NCI-H1417 (cell line): Measurements from ENCODE around the gene SERF2.
"Not testable (repeated sequence)": the region's sequence is repeated elsewhere in the genome, so short reads cannot be mapped to it uniquely, and the experiment has no call there.

ENCODE experiments used
- DNase-seq, 3 experiments: peaks; one replicate each; lab custom pipeline; 2025; lab: John Stamatoyannopoulos, UW

Gene SERF2

DNA sequence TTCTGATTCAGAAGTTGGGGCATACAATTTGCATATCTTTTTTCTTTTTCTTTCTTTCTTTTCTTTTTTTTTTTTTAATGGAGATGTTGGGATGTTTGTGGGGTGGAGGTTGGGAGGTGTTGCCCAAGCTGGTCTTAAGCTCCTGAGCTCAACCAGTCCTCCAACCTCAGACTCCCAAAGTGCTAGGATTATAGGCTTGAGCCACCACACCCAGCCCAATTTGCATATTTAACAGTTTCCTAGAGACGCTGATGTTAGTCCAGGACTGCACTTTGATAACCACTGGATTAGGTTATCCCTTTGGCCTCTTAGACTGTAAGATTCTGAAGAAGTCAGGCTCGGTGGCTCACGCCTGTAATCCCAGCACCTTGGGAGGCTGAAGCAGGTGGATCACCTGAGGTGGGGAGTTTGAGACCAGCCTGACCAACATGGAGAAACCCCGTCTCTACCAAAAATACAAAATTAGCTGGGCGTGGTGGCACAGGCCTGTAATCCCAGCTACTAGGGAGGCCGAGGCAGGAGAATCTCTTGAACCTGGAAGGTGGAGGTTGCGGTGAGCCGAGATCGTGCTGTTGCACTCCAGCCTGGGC lies 37.9 kb downstream of the SERF2 start:
- not testable (repeated sequence) for DNase-seq

DNA sequence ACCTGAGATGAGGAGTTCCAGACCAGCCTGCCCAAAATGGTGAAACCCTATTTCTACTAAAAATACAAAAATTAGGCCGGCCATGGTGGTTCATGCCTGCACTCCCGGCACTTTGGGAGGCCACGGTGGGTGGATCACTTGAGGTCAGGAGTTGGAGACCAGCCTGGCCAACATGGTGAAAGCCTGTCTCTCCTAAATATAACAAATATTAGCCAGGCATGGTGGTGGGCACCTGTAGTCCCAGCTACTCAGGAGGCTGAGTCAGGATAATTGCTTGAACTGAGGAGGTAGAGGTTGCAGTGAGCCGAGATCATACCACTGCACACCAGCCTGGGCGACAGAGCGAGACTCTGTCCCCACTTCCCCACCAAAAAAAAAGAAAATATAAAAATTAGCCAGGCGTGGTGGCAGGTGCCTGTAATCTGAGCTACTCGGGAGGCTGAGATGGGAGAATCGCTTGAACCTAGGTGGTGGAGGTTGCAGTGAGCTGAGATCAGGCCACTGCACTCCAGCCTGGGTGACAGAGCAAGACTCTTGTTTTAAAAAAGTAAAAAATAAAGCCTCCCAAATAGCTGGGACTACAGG lies 38.7 kb downstream of the SERF2 start:
- DNase-seq: not testable (repeated sequence)

DNA sequence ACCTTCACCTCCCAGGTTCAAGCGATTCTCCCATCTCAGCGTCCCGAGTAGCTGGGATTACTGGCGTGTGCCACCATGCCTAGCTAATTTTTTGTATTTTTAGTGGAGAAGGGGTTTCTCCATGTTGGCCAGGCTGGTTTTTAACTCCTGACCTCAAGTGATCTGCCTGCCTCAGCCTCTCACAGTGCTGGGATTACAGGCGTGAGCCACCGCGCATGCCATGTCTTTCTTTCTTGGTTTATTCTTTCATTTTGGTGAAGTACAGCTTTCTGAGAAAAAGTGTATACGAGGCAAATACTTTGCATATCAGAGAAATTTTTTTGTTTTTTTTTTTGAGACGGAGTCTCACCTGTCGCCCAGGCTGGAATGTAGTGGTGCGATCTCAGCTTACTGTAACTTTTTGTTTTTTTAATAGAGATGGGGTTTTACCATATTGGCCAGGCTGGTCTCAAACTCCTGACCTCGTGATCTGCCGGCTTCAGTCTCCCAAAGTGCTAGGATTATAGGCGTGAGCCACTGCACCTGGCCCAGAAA lies 39.5 kb downstream of the SERF2 start:
- DNase-seq: not testable (repeated sequence)

DNA sequence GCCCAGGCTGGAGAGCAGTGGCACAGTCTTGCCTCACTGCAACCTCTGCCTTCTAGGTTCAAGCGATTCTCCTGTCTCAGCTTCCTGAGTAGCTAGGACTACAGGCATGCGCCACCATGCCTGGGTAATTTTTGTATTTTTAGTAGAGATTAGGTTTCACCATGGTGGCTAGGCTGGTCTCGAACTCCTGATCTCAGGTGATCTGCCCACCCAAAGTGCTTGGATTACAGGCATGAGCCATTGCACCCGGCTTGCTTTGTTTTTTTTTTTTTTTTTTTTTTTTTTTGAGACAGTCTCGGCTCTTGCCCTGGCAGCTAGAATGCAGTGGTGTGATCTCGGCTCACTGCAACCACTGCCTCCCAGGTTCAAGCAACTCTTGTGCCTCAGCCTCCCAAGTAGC lies 40.4 kb downstream of the SERF2 start:
- DNase-seq: not testable (repeated sequence)

DNA sequence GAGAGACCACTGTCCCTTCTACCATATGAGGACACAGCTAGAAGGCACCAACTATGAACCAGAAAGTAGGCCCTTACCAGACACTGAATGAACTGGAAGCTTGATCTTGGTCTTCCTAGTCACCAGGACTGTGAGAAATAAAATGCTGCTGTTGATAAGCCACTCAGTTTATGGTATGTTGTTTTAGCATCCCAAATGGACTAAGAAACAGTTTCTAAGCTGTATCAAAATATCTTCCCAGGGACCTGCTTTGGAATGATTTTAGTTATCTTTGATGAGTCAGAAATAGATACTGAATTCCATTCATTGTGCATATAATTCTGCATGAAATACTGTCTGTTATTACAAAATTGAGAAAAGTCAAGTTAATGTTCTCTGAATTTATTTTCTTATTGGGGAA lies 53.3 kb downstream of the SERF2 start:
- no peak for DNase-seq
